HepG2 (cell line): ENCODE measurements around the gene THAP3. TPM values are rescaled to one million over a fixed set of nuclear protein-coding genes. Genes with fewer than 3 reads are reported as not detected.
A peak's percentile ranks its signal among the peaks of the same experiment; 100 is the strongest.

Source experiments
- ARHGAP35 ChIP-seq: sonication (generic); formaldehyde crosslinking; IDR thresholded peaks from 2 replicates; pipeline ENCODE4 v1.9.0; 2022; ENCODE audit warnings: mild to moderate bottlenecking, inconsistent platforms, moderate library complexity, missing genetic modification reagents, borderline replicate concordance
- HIVEP1 ChIP-seq: sonication (generic); formaldehyde crosslinking; IDR thresholded peaks from 2 replicates; pipeline ENCODE4 v1.4.0; 2020; ENCODE audit warnings: mild to moderate bottlenecking, missing genetic modification reagents
- HNRNPK ChIP-seq: fragments of 200-400 bp; formaldehyde crosslinking; IDR thresholded peaks from 2 replicates; pipeline ENCODE4 v1.6.1; 2018; ENCODE audit warnings: low read length, low read depth, moderate library complexity, mild to moderate bottlenecking; ENCODE audit not compliant: poor library complexity, severe bottlenecking
- KMT2B ChIP-seq: IDR thresholded peaks from 2 replicates; pipeline ENCODE4 v1.6.1; 2016; ENCODE audit warnings: missing genetic modification reagents, missing compliant biosample characterization
- MIXL1 ChIP-seq: IDR thresholded peaks from 2 replicates; pipeline ENCODE4 v1.6.1; 2016
- MTA1 ChIP-seq: sonication (generic); formaldehyde crosslinking; IDR thresholded peaks from 2 replicates; pipeline ENCODE4 v1.4.0; 2020; ENCODE audit warnings: missing genetic modification reagents, mild to moderate bottlenecking, borderline replicate concordance
- PAX8 ChIP-seq: sonication (generic); formaldehyde crosslinking; IDR thresholded peaks from 2 replicates; pipeline ENCODE4 v1.8.0; 2022; ENCODE audit warnings: mild to moderate bottlenecking, missing genetic modification reagents, borderline replicate concordance
- PTBP1 ChIP-seq: fragments of 200-400 bp; formaldehyde crosslinking; IDR thresholded peaks from 2 replicates; pipeline ENCODE4 v1.6.1; 2018; ENCODE audit warnings: low read length, low read depth; ENCODE audit not compliant: poor library complexity, severe bottlenecking
- TMF1 ChIP-seq: sonication (generic); formaldehyde crosslinking; IDR thresholded peaks from 2 replicates; pipeline ENCODE4 v1.8.1; 2022; ENCODE audit warnings: low read depth, missing genetic modification reagents
- WIZ ChIP-seq: sonication (generic); formaldehyde crosslinking; IDR thresholded peaks from 2 replicates; pipeline ENCODE4 v1.5.1; 2020; ENCODE audit warnings: mild to moderate bottlenecking, missing genetic modification reagents
- ZBTB40 ChIP-seq, 2 experiments: fragments of 450-650 bp in 1 of 2; sonication (generic) in 1 of 2; formaldehyde crosslinking in 1 of 2; IDR thresholded peaks; 2 replicates each; pipeline versions ENCODE4 v1.6.1 to v1.8.0; 2016 to 2022; ENCODE audit warnings: antibody characterized with exemption in 1 of 2, mild to moderate bottlenecking in 1 of 2, missing genetic modification reagents in 1 of 2
- ZBTB46 ChIP-seq: sonication (generic); formaldehyde crosslinking; IDR thresholded peaks from 2 replicates; pipeline ENCODE4 v1.4.0; 2020; ENCODE audit warnings: mild to moderate bottlenecking, missing genetic modification reagents, borderline replicate concordance
- ZFY ChIP-seq: sonication (generic); formaldehyde crosslinking; IDR thresholded peaks from 2 replicates; pipeline ENCODE4 v1.4.0; 2020; ENCODE audit warnings: missing genetic modification reagents
- ZNF441 ChIP-seq: sonication (generic); formaldehyde crosslinking; IDR thresholded peaks from 2 replicates; pipeline ENCODE4 v1.7.0; 2021; ENCODE audit warnings: missing genetic modification reagents, borderline replicate concordance
- ZNF619 ChIP-seq: sonication (generic); formaldehyde crosslinking; IDR thresholded peaks from 2 replicates; pipeline ENCODE4 v1.4.0; 2020; ENCODE audit warnings: mild to moderate bottlenecking, missing genetic modification reagents
- ZSCAN21 ChIP-seq: sonication (generic); formaldehyde crosslinking; IDR thresholded peaks from 2 replicates; pipeline ENCODE4 v1.8.0; 2022; ENCODE audit warnings: mild to moderate bottlenecking, missing genetic modification reagents, moderate library complexity, borderline replicate concordance
- polyA plus RNA-seq, 8 experiments: library from polyadenylated mRNA; depleted of rRNA in 3 of 8; stranded (reverse) in 7 of 8; unstranded in 1 of 8; fragments of >200 nt; fragmentation: Illumina TruSeq in 4 of 8; extraction: Trizol in 4 of 8; gene quantifications; 2 replicates each; pipeline versions ENCODE4 v1.2.1 to v1.2.3, GENCODE V29; 2011 to 2016; ENCODE audit warnings: low read depth in 4 of 8, missing spikeins in 1 of 8, mixed read lengths in 1 of 8; ENCODE audit not compliant: insufficient read depth in 1 of 8
- total RNA-seq, 5 experiments: library from RNA; depleted of rRNA; stranded (reverse); fragments of >200 nt; fragmentation: Illumina TruSeq; extraction: Trizol; gene quantifications; 2 replicates each; pipeline ENCODE4 v1.2.3, GENCODE V29; 2016; ENCODE audit warnings: low read depth in 1 of 5

THAP3 gene
- total and polyA plus RNA-seq, 2 of the 13 experiments (the other 11 are each of a cell fraction or from before 2014, with no cell fraction given), result 10.3 to 14.9 TPM

GRCh38 chr1:6579374-6580118 lies 45.1 kb upstream of the THAP3 start, which contains the start of gene ZBTB48 (continued):
- TF ChIP-seq KMT2B (peak; percentile 53; the same call in 1 of the 2 replicates), PAX8 (CRISPR knock-in tag) (no peak), WIZ (CRISPR knock-in tag) (no peak), MIXL1 (CRISPR knock-in tag) (no peak), MTA1 (CRISPR knock-in tag) (0 out of 2 replicates have a peak, but pooled peaks have one; percentile 28), ZNF619 (CRISPR knock-in tag) (peak; percentile 69; the same call in 1 of the 2 replicates), HNRNPK (no peak), ZFY (CRISPR knock-in tag) (peak; percentile 75), ZBTB46 (CRISPR knock-in tag) (no peak), TMF1 (CRISPR knock-in tag) (no peak), ZSCAN21 (CRISPR knock-in tag) (no peak), ZBTB40 (IDR thresholded peaks at IDR 0.05) (no peak), ZBTB40 (CRISPR knock-in tag; IDR thresholded peaks at IDR 0.05) (peak; percentile 61; the same call in 1 of the 2 replicates), ZNF441 (CRISPR knock-in tag) (peak; percentile 91), ARHGAP35 (CRISPR knock-in tag) (no peak; the same call in 1 of the 2 replicates), HIVEP1 (CRISPR knock-in tag) (peak; percentile 63), PTBP1 (no peak)
